Endothelial cell of umbilical vein (primary cell): ENCODE results near the gene C19orf25. TPM values are rescaled to one million over a fixed set of nuclear protein-coding genes. Genes with fewer than 3 reads are reported as not detected.

Experiments
- BruUV-seq: library from RNA; stranded (reverse); fragments of 400-500 nt; replicated peaks from 2 replicates; lab custom pipeline; 2021; lab: Mats Ljungman, UMichigan
- CTCF ChIA-PET: fragments of 300-600, 350-600 bp; sonication (Branson Sonifier 250); formaldehyde crosslinking; loops from one replicate; lab custom pipeline; 2021; ENCODE audit warnings: antibody characterized with exemption, inconsistent platforms; lab: Charles Lee
- POLR2A ChIA-PET: fragments of 300-600, 350-600 bp; sonication (Branson Sonifier 250); formaldehyde crosslinking; loops from one replicate; lab custom pipeline; 2021; ENCODE audit warnings: antibody characterized with exemption, inconsistent platforms; lab: Charles Lee
- DNase-seq: peaks from one replicate; pipeline ENCODE4 v3.0.0-alpha.2; 2011; ENCODE audit warnings: low read depth, low spot score
- FAIRE-seq: peaks from 2 replicates; lab custom pipeline; 2011; peaks lifted over from hg19 to GRCh38; lab: Jason Lieb, UNC
- H2AFZ ChIP-seq: 2 replicates; pipeline ENCODE4 v1.6.0; 2012; ENCODE audit warnings: low read depth, low read length, control low read depth, inconsistent platforms
- H3K27ac ChIP-seq: 2 replicates; pipeline ENCODE4 v1.5.1; 2011; ENCODE audit warnings: low read depth, mild to moderate bottlenecking, control low read depth, low read length, moderate library complexity; ENCODE audit not compliant: insufficient read depth
- H3K27me3 ChIP-seq, 2 experiments: 2 replicates each; pipeline versions ENCODE4 v1.6.0 to v1.6.1; 2011; ENCODE audit warnings: low read length in 2 of 2, mixed read lengths in 1 of 2; ENCODE audit not compliant: control insufficient read depth in 2 of 2, insufficient read depth in 2 of 2
- H3K36me3 ChIP-seq, 2 experiments: 2 replicates in 1 of 2; 3 replicates in 1 of 2; pipeline ENCODE4 v1.5.1; 2011; ENCODE audit warnings: low read length in 2 of 2, mild to moderate bottlenecking in 1 of 2, moderate library complexity in 1 of 2; ENCODE audit not compliant: control insufficient read depth in 2 of 2, insufficient read depth in 2 of 2; ENCODE audit errors: extremely low read depth in 1 of 2
- H3K4me1 ChIP-seq: 3 replicates; pipeline ENCODE4 v1.5.1; 2011; ENCODE audit warnings: mild to moderate bottlenecking, low read length; ENCODE audit not compliant: control insufficient read depth, insufficient read depth; ENCODE audit errors: extremely low read depth
- H3K4me2 ChIP-seq: 2 replicates; pipeline ENCODE4 v1.6.1; 2011; ENCODE audit warnings: low read length, control low read depth, mixed read lengths; ENCODE audit not compliant: insufficient read depth
- H3K4me3 ChIP-seq, 3 experiments: fragments of 200-600 bp in 1 of 3; sonication (generic), shearing (Covaris generic) in 1 of 3; replicated peaks in 1 of 3; 2 replicates each; pipeline ENCODE4 v1.5.1; 2011 to 2016; ENCODE audit warnings: control low read depth in 3 of 3, low read length in 3 of 3, mild to moderate bottlenecking in 2 of 3, inconsistent platforms in 1 of 3, low read depth in 1 of 3, moderate library complexity in 1 of 3; ENCODE audit not compliant: insufficient read depth in 1 of 3
- H3K79me2 ChIP-seq: 2 replicates; pipeline ENCODE4 v1.6.0; 2012; ENCODE audit warnings: low read length, inconsistent platforms; ENCODE audit not compliant: control insufficient read depth, insufficient read depth
- H3K9ac ChIP-seq: replicated peaks from 2 replicates; pipeline ENCODE3; 2011; ENCODE audit warnings: low read length, control low read depth; ENCODE audit not compliant: insufficient read depth; ENCODE audit errors: extremely low read depth
- H3K9me1 ChIP-seq: replicated peaks from 3 replicates; pipeline ENCODE4 v1.6.0; 2011; ENCODE audit warnings: mild to moderate bottlenecking, low read length; ENCODE audit not compliant: control insufficient read depth, insufficient read depth; ENCODE audit errors: extremely low read depth
- H3K9me3 ChIP-seq: replicated peaks from 2 replicates; pipeline ENCODE4 v1.5.1; 2012; ENCODE audit warnings: low read length, inconsistent platforms; ENCODE audit not compliant: control insufficient read depth, insufficient read depth
- H4K20me1 ChIP-seq: replicated peaks from 2 replicates; pipeline ENCODE3; 2011; ENCODE audit warnings: mild to moderate bottlenecking, low read length; ENCODE audit not compliant: control insufficient read depth, insufficient read depth; ENCODE audit errors: extremely low read depth
- EZH2 ChIP-seq: IDR thresholded peaks from 2 replicates; pipeline ENCODE4 v1.6.1; 2012; ENCODE audit warnings: borderline replicate concordance, low read depth, mild to moderate bottlenecking, moderate library complexity, low read length, inconsistent platforms; ENCODE audit not compliant: severe bottlenecking
- FOS ChIP-seq: IDR thresholded peaks from 2 replicates; pipeline ENCODE4 v1.6.1; 2011; ENCODE audit warnings: mild to moderate bottlenecking, low read length, moderate library complexity, borderline replicate concordance; ENCODE audit not compliant: insufficient read depth
- GATA2 ChIP-seq: IDR thresholded peaks from 2 replicates; pipeline ENCODE4 v1.7.0; 2011; ENCODE audit warnings: low read depth, mild to moderate bottlenecking, moderate library complexity, mixed read lengths, low read length; ENCODE audit not compliant: insufficient read length, insufficient read depth
- JUN ChIP-seq: IDR thresholded peaks from 2 replicates; pipeline ENCODE4 v1.6.1; 2011; ENCODE audit warnings: borderline replicate concordance, low read depth; ENCODE audit not compliant: insufficient read length, insufficient read depth
- MYC ChIP-seq: IDR thresholded peaks from one replicate; pipeline ENCODE4 v1.6.1; 2011; ENCODE audit warnings: mild to moderate bottlenecking, low read depth, low read length
- POLR2A ChIP-seq: IDR thresholded peaks from 2 replicates; pipeline ENCODE4 v1.6.1; 2012; ENCODE audit warnings: low read depth, mild to moderate bottlenecking, control low read depth, low read length
- POLR2AphosphoS5 ChIP-seq: IDR thresholded peaks from 2 replicates; pipeline ENCODE4 v1.6.1; 2012; ENCODE audit warnings: low read depth, mild to moderate bottlenecking, control low read depth, low read length, moderate library complexity; ENCODE audit not compliant: insufficient read depth
- dilution Hi-C: fragments of 300-500 bp; cut with MboI; formaldehyde crosslinking; loops from one replicate; pipeline ENCODE4 v1.15.0; 2019; ENCODE audit warnings: low sequenced_read_pairs; ENCODE audit not compliant: extremely low pct_ligation_motif_present
- intact Hi-C: fragments of 100-400 bp; cut with micrococcal nuclease; formaldehyde crosslinking; loops from one replicate; pipeline ENCODE4 v1.10.0; 2022
- polyA plus RNA-seq, 4 experiments: library from polyadenylated mRNA; depleted of rRNA in 3 of 4; stranded (reverse) in 3 of 4; unstranded in 1 of 4; fragments of >200 nt; gene quantifications; 2 replicates each; pipeline versions ENCODE4 v1.2.1 to v1.2.3, GENCODE V29; 2011 to 2012; ENCODE audit warnings: missing spikeins in 1 of 4
- total RNA-seq: library from RNA; stranded (reverse); gene quantifications from 2 replicates; pipeline ENCODE4 v1.2.3, GENCODE V29; 2021
- TF ChIP-seq, protein P1 (sequence below): IDR thresholded peaks from 2 replicates; pipeline ENCODE4 v1.6.1; 2011; ENCODE audit not compliant: insufficient read depth, insufficient read length
- TF ChIP-seq, protein P2 (sequence below), 2 donors: IDR thresholded peaks; 1 replicate in 1 of 2; 2 replicates in 1 of 2; pipeline ENCODE4 v1.5.1; 2011; ENCODE audit warnings: low read length in 2 of 2, mild to moderate bottlenecking in 2 of 2, moderate library complexity in 2 of 2, control low read depth in 1 of 2, inconsistent platforms in 1 of 2, low read depth in 1 of 2; ENCODE audit not compliant: insufficient read depth in 1 of 2; ENCODE audit errors: extremely low read depth in 1 of 2

Gene C19orf25
- total and polyA plus RNA-seq, 2 donors (not counting 3 experiments of a cell fraction or from before 2014, with no cell fraction given), result 28.0 to 34.6 TPM

DNA sequence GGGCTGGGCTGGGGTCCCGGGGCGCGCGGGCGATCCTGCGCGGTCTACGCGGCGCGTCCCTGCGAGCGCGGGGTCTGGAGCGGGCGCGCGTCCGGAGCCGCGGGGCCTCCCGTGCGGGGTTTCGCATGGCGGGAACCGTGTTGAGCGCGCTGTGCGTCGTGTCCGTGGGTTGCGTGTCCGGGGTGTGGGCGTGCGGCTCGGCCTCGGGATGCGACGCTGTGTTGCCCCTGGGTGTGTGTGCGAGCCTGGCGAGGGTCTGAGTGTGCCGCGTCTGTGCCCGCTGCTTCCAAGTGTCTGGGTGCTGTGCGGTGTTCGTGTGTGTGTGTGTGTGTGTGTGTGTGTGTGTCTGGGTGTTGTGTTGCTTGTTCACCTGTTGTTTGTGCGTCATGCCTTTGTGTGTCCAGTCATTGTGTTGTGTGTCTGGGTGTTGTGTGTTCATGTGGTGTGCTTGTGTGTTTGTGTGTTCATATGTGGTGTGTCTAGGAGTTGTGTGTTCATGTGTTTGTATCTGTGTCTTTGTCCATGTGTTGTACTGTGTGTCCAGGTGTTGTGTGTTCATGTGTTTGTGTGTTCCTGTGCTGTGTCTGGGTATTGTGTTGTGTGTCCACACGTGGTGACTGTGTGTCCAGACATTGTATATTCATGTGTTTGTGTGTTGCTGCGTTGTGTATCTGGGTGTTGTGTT, 45.4 kb upstream of the C19orf25 start:
- no peak overlapping the region for H3K4me2 ChIP-seq
- POLR2A ChIA-PET, result no interaction called here
- no TSS peak for BruUV-seq

More for the DNA sequence above, 45.4 kb upstream of the C19orf25 start:
- TF ChIP-seq POLR2A (no peak), EZH2 (no peak), POLR2AphosphoS5 (no peak), GATA2 (no peak), FOS (no peak), JUN (no peak), MYC (no peak)
- TF ChIP-seq, protein P1, sequence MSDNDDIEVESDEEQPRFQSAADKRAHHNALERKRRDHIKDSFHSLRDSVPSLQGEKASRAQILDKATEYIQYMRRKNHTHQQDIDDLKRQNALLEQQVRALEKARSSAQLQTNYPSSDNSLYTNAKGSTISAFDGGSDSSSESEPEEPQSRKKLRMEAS, result no peak
- TF ChIP-seq, protein P2, sequence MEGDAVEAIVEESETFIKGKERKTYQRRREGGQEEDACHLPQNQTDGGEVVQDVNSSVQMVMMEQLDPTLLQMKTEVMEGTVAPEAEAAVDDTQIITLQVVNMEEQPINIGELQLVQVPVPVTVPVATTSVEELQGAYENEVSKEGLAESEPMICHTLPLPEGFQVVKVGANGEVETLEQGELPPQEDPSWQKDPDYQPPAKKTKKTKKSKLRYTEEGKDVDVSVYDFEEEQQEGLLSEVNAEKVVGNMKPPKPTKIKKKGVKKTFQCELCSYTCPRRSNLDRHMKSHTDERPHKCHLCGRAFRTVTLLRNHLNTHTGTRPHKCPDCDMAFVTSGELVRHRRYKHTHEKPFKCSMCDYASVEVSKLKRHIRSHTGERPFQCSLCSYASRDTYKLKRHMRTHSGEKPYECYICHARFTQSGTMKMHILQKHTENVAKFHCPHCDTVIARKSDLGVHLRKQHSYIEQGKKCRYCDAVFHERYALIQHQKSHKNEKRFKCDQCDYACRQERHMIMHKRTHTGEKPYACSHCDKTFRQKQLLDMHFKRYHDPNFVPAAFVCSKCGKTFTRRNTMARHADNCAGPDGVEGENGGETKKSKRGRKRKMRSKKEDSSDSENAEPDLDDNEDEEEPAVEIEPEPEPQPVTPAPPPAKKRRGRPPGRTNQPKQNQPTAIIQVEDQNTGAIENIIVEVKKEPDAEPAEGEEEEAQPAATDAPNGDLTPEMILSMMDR (IDR thresholded peaks at IDR 0.05; ENCODE audit: extremely low read depth in 1 of 2, insufficient read depth in 1 of 2, low read depth in 1 of 2, low read length in 2 of 2), result no peak
- Histone ChIP-seq H3K9me3 (no peaks in the 10 kb centered on the region), H3K9ac (no peak overlapping the region), H3K27me3 (peaks cover 9 to 12% of the 10 kb centered on the region in 2 experiments), H2AFZ (no peak overlapping the region), H3K4me1 (no peaks in the 10 kb centered on the region), H3K27ac (no peak overlapping the region), H3K36me3 (no peaks in the 10 kb centered on the region), H3K9me1 (no peaks in the 10 kb centered on the region), H4K20me1 (no peaks in the 10 kb centered on the region), H3K79me2 (no peaks in the 10 kb centered on the region), H3K4me3 (no peak overlapping the region)
- DNase-seq (no peak), FAIRE-seq (no peak)
- CTCF ChIA-PET, result interaction anchor here (1.5 kb wide), 1 partner anchor 80 kb away, joined by 4 read pairs; no protein-coding TSS in a partner anchor
- intact Hi-C loops (no loop called here), dilution Hi-C loops (no loop called here)
